Keratinocyte (primary cell): ENCODE results near the gene UBE2L6. TPM values are rescaled to one million over a fixed set of nuclear protein-coding genes. Genes with fewer than 3 reads are reported as not detected.

Experiments
- DNase-seq: peaks from one replicate; pipeline ENCODE4 v3.0.0-alpha.2; 2011; ENCODE audit warnings: low read depth, missing footprints, low spot score
- FAIRE-seq: peaks from 2 replicates; lab custom pipeline; 2011; peaks lifted over from hg19 to GRCh38; lab: Jason Lieb, UNC
- H2AFZ ChIP-seq: 2 replicates; pipeline ENCODE4 v1.6.0; 2012; ENCODE audit warnings: low read length, control low read depth, inconsistent platforms; ENCODE audit not compliant: control insufficient read depth
- H3K27ac ChIP-seq: 2 replicates; pipeline ENCODE4 v1.5.1; 2011; ENCODE audit warnings: low read length; ENCODE audit not compliant: control insufficient read depth, insufficient read depth
- H3K27me3 ChIP-seq: 3 replicates; pipeline ENCODE4 v1.6.0; 2011; ENCODE audit warnings: low read length; ENCODE audit not compliant: control insufficient read depth, insufficient read depth; ENCODE audit errors: extremely low read depth
- H3K36me3 ChIP-seq, 2 experiments: 2 replicates in 1 of 2; 3 replicates in 1 of 2; pipeline ENCODE4 v1.5.1; 2011; ENCODE audit warnings: low read length in 2 of 2, mild to moderate bottlenecking in 1 of 2; ENCODE audit not compliant: control insufficient read depth in 2 of 2, insufficient read depth in 2 of 2; ENCODE audit errors: extremely low read depth in 1 of 2
- H3K4me1 ChIP-seq: 3 replicates; pipeline ENCODE4 v1.5.1; 2011; ENCODE audit warnings: low read length; ENCODE audit not compliant: control insufficient read depth, insufficient read depth; ENCODE audit errors: extremely low read depth
- H3K4me2 ChIP-seq: 3 replicates; pipeline ENCODE4 v1.6.0; 2011; ENCODE audit warnings: low read depth, low read length; ENCODE audit not compliant: control insufficient read depth, insufficient read depth; ENCODE audit errors: extremely low read depth
- H3K4me3 ChIP-seq, 3 experiments: fragments of 200-600 bp in 1 of 3; sonication (generic) in 1 of 3; 2 replicates in 2 of 3; 3 replicates in 1 of 3; pipeline ENCODE4 v1.5.1; 2011 to 2016; ENCODE audit warnings: low read length in 3 of 3, mild to moderate bottlenecking in 3 of 3, control low read depth in 2 of 3, inconsistent platforms in 1 of 3, low read depth in 1 of 3, mixed read lengths in 1 of 3, mixed run types in 1 of 3, moderate library complexity in 1 of 3; ENCODE audit not compliant: control insufficient read depth in 2 of 3, insufficient read depth in 2 of 3; ENCODE audit errors: extremely low read depth in 1 of 3
- H3K79me2 ChIP-seq: 2 replicates; pipeline ENCODE4 v1.6.0; 2012; ENCODE audit warnings: low read length; ENCODE audit not compliant: control insufficient read depth, insufficient read depth
- H3K9ac ChIP-seq: 3 replicates; pipeline ENCODE4 v1.6.0; 2011; ENCODE audit warnings: low read length; ENCODE audit not compliant: control insufficient read depth, insufficient read depth; ENCODE audit errors: extremely low read depth
- H3K9me1 ChIP-seq: 3 replicates; pipeline ENCODE4 v1.6.0; 2011; ENCODE audit warnings: low read length; ENCODE audit not compliant: control insufficient read depth, insufficient read depth; ENCODE audit errors: extremely low read depth
- H3K9me3 ChIP-seq: 2 replicates; pipeline ENCODE4 v1.5.1; 2012; ENCODE audit warnings: low read depth, low read length; ENCODE audit not compliant: control insufficient read depth
- H4K20me1 ChIP-seq: 3 replicates; pipeline ENCODE4 v1.6.0; 2011; ENCODE audit warnings: low read length; ENCODE audit not compliant: control insufficient read depth, insufficient read depth; ENCODE audit errors: extremely low read depth
- EZH2 ChIP-seq: IDR thresholded peaks from one replicate; pipeline ENCODE4 v1.6.1; 2012; ENCODE audit warnings: inconsistent platforms, mild to moderate bottlenecking, low read length, moderate library complexity
- dilution Hi-C: fragments of 300-500 bp; cut with MboI; formaldehyde crosslinking; loops from one replicate; pipeline ENCODE4 v1.7.0; 2020; ENCODE audit warnings: low sequenced_read_pairs; ENCODE audit not compliant: extremely low pct_ligation_motif_present
- polyA plus RNA-seq, 5 experiments: library from polyadenylated mRNA; depleted of rRNA in 3 of 5; stranded (reverse) in 3 of 5; stranded (forward) in 1 of 5; unstranded in 1 of 5; fragments of >200 nt; gene quantifications; 1 replicate in 1 of 5; 2 replicates in 3 of 5; 3 replicates in 1 of 5; pipeline versions ENCODE4 v1.2.1 to v1.2.3, GENCODE V29; 2011 to 2012; ENCODE audit warnings: missing spikeins in 2 of 5, low read depth in 1 of 5, low replicate concordance in 1 of 5
- TF ChIP-seq, protein P1 (sequence below), 3 experiments: IDR thresholded peaks in 1 of 3; conservative IDR thresholded peaks in 1 of 3; optimal IDR thresholded peaks in 1 of 3; 2 replicates in 2 of 3; 3 replicates in 1 of 3; pipeline versions ENCODE3 to v1.5.1; 2011; ENCODE audit warnings: low read length in 3 of 3, mild to moderate bottlenecking in 3 of 3, moderate library complexity in 2 of 3, control low read depth in 1 of 3, inconsistent platforms in 1 of 3; ENCODE audit not compliant: insufficient read depth in 2 of 3; ENCODE audit errors: extremely low read depth in 1 of 3

The UBE2L6 gene
- polyA plus RNA-seq, 1 donor (not counting 4 experiments of a cell fraction or from before 2014, with no cell fraction given): 56.6 TPM

- Histone ChIP-seq H3K4me3 (no peak overlapping the region), H3K9me1 (no peaks in the 10 kb centered on the region), H3K4me1 (peaks cover 6% of the 10 kb centered on the region), H3K36me3 (no peaks in the 10 kb centered on the region), H3K79me2 (no peaks in the 10 kb centered on the region), H3K4me2 (no peak overlapping the region), H3K27ac (no peak overlapping the region), H2AFZ (no peak overlapping the region), H4K20me1 (no peaks in the 10 kb centered on the region), H3K27me3 (peaks cover 3% of the 10 kb centered on the region), H3K9me3 (no peaks in the 10 kb centered on the region), H3K9ac (no peak overlapping the region)
- FAIRE-seq (no peak), DNase-seq (no peak)
- dilution Hi-C loops: no loop called here
- TF ChIP-seq, protein P1, sequence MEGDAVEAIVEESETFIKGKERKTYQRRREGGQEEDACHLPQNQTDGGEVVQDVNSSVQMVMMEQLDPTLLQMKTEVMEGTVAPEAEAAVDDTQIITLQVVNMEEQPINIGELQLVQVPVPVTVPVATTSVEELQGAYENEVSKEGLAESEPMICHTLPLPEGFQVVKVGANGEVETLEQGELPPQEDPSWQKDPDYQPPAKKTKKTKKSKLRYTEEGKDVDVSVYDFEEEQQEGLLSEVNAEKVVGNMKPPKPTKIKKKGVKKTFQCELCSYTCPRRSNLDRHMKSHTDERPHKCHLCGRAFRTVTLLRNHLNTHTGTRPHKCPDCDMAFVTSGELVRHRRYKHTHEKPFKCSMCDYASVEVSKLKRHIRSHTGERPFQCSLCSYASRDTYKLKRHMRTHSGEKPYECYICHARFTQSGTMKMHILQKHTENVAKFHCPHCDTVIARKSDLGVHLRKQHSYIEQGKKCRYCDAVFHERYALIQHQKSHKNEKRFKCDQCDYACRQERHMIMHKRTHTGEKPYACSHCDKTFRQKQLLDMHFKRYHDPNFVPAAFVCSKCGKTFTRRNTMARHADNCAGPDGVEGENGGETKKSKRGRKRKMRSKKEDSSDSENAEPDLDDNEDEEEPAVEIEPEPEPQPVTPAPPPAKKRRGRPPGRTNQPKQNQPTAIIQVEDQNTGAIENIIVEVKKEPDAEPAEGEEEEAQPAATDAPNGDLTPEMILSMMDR (optimal IDR thresholded peaks at IDR 0.05 in 1 of 3, IDR thresholded peaks at IDR 0.05 in 1 of 3, conservative IDR thresholded peaks at IDR 0.05 in 1 of 3; ENCODE audit: extremely low read depth in 1 of 3, insufficient read depth in 2 of 3, low read length in 3 of 3): no peak
- TF ChIP-seq EZH2: no peak
Observed at GRCh38 chr11:57596266-57596885, 28.9 kb upstream of the UBE2L6 start.

GRCh38 chr11:57588046-57588710 is 20.7 kb upstream of the UBE2L6 start:
- H3K36me3 ChIP-seq: no peaks in the 10 kb centered on the region
- no peak overlapping the region for H3K9ac ChIP-seq
- no peaks in the 10 kb centered on the region for H4K20me1 ChIP-seq
- H3K9me1 ChIP-seq: no peaks in the 10 kb centered on the region
- no peak for TF ChIP-seq EZH2
- TF ChIP-seq, protein P1 (optimal IDR thresholded peaks at IDR 0.05 in 1 of 3, IDR thresholded peaks at IDR 0.05 in 1 of 3, conservative IDR thresholded peaks at IDR 0.05 in 1 of 3; ENCODE audit: extremely low read depth in 1 of 3, insufficient read depth in 2 of 3, low read length in 3 of 3): no peak
- FAIRE-seq: no peak
- no peak overlapping the region for H3K27ac ChIP-seq
- H3K79me2 ChIP-seq: no peaks in the 10 kb centered on the region
- no peaks in the 10 kb centered on the region for H3K9me3 ChIP-seq
- DNase-seq: no peak
- H3K4me2 ChIP-seq: no peak overlapping the region
- dilution Hi-C loops: no loop called here
- H3K4me3 ChIP-seq: no peak overlapping the region
- no peak overlapping the region for H2AFZ ChIP-seq
- H3K27me3 ChIP-seq: no peaks in the 10 kb centered on the region
- no peaks in the 10 kb centered on the region for H3K4me1 ChIP-seq
